Islet precursor cell (in vitro differentiated cells): ENCODE results near the gene GNA12.
A peak's percentile ranks its signal among the peaks of the same experiment; 100 is the strongest.

Experiments
- DNase-seq: peaks from one replicate; pipeline ENCODE4 v3.0.0-alpha.2; 2018

GNA12 gene

GRCh38 chr7:2814946-2815874 is 28.9 kb downstream of the GNA12 start:
- DNase-seq, result peak; percentile 94

- no peak for DNase-seq
Measured at GRCh38 chr7:2814186-2814945, 29.7 kb downstream of the GNA12 start.

- no peak for DNase-seq
Measured at GRCh38 chr7:2813350-2814185, 30.5 kb downstream of the GNA12 start.

GRCh38 chr7:2812831-2813230 is 31.3 kb downstream of the GNA12 start:
- no peak for DNase-seq

GRCh38 chr7:2812114-2812487 is 32.0 kb downstream of the GNA12 start:
- DNase-seq, result peak; percentile 7

- DNase-seq, result peak; percentile 57
Measured at GRCh38 chr7:2811476-2812113, 32.5 kb downstream of the GNA12 start.

- DNase-seq, result peak; percentile 54
Measured at GRCh38 chr7:2810682-2811415, 33.3 kb downstream of the GNA12 start.

GRCh38 chr7:2809903-2810625 is 34.0 kb downstream of the GNA12 start:
- no peak for DNase-seq

- DNase-seq, result peak; percentile 46
Measured at GRCh38 chr7:2808891-2809665, 35.0 kb downstream of the GNA12 start.

- peak; percentile 51 for DNase-seq
Measured at GRCh38 chr7:2807845-2808772, 36.0 kb downstream of the GNA12 start.

GRCh38 chr7:2807460-2807844 is 36.7 kb downstream of the GNA12 start:
- DNase-seq, result no peak

GRCh38 chr7:2806571-2806970 is 37.5 kb downstream of the GNA12 start:
- no peak for DNase-seq

GRCh38 chr7:2805213-2805944 is 38.7 kb downstream of the GNA12 start:
- DNase-seq, result no peak

GRCh38 chr7:2804227-2804763 is 39.8 kb downstream of the GNA12 start:
- DNase-seq, result no peak

- no peak for DNase-seq
Measured at GRCh38 chr7:2803755-2804154, 40.4 kb downstream of the GNA12 start.

- DNase-seq, result no peak
Measured at GRCh38 chr7:2803342-2803692, 40.8 kb downstream of the GNA12 start.

- peak; percentile 66 for DNase-seq
Measured at GRCh38 chr7:2802504-2803341, 41.4 kb downstream of the GNA12 start.
